HG02571 (cell line): ENCODE data around the gene HCN1.
"Not testable (repeated sequence)": the region's sequence is repeated elsewhere in the genome, so short reads cannot be mapped to it uniquely, and the experiment has no call there.

Source experiments
- ATAC-seq: cut with Tn5 transposase; IDR thresholded peaks from one replicate; pipeline ENCODE4 v1.9.1; 2021; ENCODE audit warnings: mild to moderate bottlenecking, moderate library complexity; ENCODE audit not compliant: unreplicated experiment

HCN1 gene

DNA sequence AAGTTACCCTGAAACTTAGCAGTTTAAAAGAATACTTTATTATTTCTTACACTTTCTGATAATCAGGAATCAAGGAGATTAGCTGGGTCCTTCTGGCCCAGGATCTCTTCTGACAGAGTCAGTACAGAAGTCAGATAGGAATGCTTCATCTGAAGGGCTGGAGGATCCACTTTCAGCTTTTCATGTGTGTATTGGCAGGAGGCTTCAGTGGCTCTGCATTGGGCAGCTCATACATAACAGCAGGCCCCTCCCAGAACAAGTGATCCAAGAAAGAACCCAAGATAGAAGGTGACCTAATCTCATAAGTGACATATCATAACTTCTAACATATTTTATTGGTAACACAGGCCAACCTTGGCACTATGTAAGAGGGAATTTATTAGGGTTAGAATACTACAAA lies 258.4 kb downstream of the HCN1 start:
- no peak for ATAC-seq

DNA sequence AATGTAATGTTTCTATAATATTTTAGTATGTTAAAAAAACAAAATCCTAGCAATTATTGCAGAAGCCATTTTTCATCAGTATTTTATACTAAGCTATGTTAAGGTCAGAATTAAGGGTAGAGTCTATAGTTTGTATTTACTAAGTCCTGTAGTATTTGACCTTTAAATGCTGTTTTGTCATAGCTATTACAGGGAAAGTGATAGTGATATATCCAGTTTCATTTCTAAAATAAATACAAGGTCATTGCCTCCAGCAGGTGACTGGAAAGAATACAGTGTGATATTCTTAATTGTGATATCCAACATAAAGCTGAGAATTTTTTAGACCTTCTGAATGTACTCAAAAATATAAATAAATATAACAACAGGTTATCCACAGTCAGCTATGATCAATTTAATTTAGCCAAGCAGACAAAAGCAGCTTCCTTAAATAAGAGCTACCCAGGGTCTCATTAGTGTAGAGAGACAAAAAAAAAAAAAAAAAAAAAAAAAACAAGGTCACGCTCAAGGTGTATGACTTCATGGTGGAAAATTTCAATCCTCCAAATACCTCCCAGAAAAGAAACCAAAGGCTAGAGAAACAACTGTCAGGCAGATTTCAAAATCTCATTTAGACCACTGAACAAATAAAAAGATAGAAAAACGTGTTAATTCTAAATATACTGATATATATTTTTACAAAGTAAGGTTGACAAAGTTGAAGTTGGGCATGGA lies 278.7 kb downstream of the HCN1 start:
- ATAC-seq, result no peak

DNA sequence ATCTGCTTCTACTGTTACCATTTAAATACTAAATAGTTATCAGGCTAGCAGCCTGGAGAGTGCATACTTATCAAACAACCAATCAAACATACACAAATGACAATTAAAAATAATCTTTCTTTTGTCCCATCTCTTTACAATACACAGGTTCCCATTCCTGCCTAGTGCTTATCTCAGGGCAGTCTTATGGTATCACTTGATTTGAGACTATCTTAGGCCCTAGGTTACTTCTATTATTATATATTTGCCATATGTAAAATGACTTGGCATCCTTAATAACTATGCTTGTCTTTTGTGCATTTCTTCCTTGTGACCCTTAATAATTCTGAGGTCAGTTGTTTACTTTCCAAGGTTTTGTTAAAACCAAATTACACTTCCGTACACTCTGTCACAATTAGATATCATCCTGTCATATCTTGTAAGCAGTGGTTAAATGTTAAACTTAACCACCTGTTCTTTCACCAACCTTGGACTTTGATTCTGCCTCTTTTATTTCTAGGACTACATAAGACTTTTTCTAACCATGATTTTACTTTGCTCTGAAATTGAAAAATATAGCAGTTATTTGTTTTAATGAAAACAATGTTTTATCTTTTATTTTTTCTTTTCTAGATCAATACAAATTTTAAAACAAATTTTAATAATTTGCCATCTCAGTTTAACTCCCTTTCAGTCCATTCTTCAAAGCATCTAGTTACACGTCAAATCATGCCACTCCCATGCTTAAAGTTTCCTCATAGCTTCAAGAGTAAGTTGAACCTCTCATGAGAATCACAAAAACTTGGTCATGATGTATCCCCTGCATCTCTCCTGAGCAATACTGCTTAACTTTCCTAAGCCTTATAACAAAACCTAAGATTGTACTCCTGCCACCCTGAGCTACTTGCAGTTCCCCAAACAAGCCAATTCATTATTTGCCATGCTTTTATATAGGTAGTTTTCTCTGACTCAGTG lies 281.3 kb downstream of the HCN1 start:
- ATAC-seq, result no peak

DNA sequence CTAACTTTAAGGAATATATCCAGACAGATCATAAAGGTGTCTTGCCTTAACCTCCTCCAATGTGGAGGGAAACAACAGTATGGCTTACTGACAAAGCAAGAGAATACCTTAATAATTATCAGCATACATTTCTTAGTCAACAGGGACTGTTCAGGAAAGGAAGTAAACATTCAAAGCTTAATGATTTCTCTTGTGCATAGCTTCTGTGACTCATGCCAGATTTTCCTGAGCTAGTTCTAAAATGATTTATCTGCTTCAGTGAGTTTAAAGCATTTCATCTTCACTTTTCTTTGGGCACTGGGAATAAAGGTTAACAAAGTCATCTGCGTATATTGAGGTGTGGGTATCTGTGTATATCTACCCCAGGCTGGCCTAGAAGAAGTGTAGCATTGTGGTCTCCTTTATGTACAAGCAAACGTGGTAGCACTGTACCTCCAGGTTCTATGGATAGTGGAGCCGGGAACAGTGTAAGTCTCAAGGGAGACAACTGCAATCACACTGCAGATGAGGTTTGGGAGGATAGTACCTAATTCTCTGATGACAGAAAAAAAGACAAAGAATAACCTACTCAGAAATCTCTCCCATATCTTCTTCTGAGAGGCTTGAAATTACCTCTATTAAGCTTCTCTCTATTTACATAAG lies 284.1 kb downstream of the HCN1 start:
- no peak for ATAC-seq

DNA sequence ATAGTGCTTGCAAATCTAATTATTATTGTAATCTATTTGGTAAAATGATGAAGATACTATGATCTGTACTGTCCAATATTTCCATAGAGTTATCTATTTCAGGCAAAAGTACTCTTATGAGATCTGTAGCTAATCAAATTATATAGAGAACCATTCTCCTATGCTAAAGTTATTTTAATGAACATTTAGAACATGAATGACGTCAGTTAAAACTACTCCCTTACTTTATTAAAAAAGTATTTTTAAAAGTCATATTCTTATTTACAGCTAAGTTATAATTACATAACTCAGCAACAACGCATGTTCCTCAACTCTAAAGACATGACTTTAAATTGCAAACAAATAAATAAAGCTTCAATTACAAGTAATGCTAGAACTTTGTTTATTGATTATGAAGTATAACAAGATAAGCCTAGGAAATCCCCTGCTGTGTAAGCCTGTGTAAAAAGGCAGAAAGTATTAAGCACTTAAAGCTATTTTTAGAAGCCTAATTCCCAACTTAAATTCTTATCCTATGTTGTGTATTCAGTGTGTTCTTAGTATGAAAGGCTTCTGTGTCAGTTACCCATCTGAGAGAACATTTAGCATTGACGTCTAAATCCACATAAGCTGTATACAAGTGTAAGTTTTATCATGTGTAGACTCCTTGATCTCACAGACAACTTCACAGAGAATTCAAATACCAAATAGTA lies 285.7 kb downstream of the HCN1 start:
- no peak for ATAC-seq

DNA sequence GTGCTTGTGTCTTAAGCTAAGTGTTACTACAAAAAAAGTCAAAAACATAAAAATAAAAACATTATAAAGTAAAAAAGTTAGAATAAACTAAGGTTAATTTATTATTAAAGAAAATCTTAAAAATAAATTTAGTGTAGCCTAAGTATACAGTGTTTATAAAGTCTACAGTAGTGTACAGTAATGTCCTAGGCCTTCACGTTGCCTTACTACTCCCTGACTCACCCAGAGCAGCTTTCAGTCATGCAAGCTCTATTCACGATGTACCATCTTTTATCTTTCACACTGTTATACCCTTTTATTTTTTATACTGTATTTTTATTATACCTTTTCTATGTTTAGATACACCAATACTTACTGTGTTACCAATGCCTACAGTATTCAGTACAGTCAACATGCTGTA lies 288.1 kb downstream of the HCN1 start:
- no peak for ATAC-seq

DNA sequence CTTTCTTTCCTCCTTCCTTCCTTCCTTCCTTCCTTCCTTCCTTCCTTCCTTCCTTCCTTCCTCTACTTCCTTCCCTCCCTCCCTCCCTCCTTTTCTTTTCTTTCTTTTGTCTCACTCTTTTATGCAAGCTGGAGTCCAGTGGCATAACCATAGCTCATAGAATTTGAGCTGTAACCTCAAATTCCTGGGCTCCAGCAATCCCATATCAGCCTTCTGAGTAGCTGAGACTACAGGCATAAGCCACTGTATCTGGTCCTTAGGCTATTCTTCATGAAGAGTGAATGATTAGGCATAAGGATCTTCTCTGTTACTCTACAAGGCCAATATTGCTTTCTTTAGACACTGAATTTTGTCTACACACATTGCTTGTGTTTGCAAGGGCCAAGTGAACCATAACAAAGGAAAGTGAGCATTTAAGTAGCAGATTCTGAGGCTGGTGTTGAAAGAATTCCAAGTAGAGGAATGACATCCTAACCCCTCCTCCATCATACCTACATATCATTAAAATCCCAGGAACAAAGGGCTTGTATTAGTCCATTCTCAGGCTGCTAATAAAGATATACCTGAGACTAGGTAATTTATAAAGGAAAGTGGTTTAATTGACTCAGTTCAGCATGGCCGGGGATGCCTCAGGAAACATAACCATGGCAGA lies 293.2 kb downstream of the HCN1 start:
- ATAC-seq, result no peak

DNA sequence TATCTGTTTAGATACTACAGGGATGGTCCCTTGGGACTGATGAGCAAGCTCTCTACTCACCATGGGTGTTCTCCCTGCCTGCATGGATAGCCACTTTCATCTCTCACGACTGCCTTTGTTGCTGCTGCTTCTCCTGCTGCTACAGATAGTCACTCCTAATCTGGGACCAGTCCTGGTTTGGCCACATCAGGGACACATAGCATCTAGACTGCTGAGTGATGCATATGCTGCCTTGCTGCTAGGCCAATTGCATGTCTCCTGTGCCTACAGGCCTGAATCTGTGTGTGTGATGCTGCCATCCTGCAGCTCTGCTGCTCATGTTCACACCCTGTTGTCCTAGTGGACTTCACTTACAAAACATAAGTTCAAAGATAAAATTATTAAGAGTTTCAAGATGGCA lies 297.1 kb downstream of the HCN1 start:
- ATAC-seq, result no peak

DNA sequence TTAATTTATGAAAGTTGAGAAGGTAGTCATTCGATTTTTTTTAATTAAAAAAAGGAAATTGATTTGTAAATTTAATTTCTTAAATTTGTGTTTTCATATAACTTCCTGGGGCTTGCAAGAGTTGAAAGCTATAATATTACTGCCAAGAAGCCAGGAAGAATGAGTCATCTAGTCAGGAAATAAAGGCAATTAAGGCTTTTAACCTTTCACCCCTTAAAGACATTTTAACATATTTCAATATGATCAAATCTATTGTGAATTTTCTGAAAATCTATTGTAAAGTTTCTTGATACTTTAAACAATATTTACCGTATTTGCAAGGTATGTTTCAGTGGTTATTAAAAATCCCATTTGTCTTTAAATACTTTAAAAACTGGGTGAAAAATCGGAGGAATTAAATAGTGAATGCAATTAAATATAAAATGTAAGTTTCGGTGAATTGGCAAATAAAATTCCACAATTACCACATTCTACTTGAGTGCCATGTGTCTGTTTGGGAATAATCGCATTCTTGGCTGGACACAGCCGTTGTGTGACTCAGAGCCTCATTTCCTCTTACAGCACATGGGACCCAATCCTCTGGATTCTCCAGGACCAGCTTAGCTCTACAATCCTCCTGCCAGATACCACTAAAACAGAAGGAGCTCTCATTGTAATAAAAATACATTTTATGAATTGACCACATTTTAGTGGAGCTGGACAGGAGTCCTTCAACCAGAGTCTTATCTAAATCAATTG lies 310.7 kb downstream of the HCN1 start:
- ATAC-seq, result no peak

DNA sequence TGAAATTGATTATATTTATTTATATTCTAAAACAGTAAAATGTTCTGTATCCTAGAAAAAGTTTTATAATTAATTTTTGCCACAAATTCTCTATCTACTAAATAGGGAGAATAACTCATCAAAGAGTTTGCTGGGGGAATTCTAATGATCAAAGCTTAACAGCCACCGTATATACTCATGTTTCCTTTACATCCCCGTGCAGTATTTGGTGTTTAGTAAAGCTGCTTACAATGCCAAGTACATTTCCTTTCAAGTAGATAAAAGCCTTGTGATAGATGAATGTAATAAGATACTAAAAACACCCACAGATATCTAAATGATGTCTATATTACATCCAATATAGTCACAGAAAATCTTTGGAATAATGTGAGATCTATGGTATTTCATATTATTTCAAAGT lies 312.2 kb downstream of the HCN1 start:
- ATAC-seq, result no peak

DNA sequence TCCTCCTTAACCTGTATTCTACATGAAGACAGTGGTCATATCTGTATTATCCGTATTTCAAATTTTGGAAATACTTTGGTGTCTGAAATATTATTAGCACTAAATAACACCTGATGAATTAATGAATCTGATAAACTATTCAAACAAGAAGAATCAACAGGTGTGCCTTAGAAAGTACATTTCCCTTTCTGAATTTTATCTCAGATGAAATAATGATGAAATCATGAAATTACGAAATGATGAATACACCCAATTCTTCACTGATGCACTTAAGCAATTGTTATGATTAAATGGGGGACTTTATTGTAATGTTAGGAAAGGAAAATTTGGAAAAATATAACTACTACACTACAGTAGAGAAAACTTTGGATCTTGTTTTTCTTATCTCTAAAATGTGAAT lies 313.6 kb downstream of the HCN1 start:
- no peak for ATAC-seq

DNA sequence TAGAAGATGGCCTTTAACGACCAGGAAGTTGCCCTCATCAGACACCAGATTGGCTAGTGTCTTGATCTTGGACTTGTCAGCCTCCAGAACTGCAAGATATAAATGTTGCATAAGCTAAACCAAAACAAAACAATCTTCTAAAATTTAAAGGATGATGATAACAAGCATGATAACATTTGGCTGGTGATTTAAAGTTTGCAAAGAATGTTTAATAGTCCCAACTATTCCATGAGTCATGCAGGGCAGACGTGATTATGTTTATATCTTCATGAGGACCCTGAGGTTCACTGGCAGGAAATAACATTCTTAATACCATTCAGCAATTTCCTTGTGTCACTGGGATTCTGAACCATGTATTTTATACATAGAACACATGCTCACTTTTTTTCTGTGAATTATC lies 319.8 kb downstream of the HCN1 start:
- ATAC-seq, result no peak

DNA sequence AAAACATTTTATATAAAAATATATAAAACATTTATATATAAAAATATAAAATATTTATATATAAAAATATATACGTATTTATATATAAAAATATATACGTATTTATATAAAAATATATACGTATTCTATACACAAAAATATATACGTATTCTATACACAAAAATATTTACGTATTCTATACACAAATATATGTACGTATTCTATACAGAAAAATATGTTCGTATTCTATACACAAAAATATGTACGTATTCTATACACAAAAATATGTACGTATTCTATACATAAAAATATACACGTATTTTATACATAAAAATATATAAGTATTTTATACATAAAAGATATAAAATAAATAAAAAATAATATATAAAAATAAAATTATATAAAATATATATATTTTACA lies 323.6 kb downstream of the HCN1 start:
- no peak for ATAC-seq

DNA sequence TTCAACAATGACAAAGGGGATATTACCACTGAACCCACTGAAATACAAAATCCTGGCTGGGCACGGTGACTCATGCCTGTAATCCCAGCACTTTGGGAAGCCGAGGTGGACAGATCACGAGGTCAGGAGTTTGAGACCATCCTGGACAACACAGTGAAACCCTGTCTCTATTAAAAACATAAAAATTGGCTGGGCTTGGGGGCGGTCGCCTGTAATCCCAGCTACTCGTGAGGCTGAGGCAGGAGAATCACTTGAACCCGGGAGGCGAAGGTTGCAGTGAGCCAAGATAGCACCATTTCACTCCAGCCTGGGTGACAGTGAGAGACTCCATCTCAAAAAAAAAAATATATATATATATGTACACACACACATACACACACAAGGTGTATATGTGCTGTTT lies 324.8 kb downstream of the HCN1 start:
- ATAC-seq, result not testable (repeated sequence)

DNA sequence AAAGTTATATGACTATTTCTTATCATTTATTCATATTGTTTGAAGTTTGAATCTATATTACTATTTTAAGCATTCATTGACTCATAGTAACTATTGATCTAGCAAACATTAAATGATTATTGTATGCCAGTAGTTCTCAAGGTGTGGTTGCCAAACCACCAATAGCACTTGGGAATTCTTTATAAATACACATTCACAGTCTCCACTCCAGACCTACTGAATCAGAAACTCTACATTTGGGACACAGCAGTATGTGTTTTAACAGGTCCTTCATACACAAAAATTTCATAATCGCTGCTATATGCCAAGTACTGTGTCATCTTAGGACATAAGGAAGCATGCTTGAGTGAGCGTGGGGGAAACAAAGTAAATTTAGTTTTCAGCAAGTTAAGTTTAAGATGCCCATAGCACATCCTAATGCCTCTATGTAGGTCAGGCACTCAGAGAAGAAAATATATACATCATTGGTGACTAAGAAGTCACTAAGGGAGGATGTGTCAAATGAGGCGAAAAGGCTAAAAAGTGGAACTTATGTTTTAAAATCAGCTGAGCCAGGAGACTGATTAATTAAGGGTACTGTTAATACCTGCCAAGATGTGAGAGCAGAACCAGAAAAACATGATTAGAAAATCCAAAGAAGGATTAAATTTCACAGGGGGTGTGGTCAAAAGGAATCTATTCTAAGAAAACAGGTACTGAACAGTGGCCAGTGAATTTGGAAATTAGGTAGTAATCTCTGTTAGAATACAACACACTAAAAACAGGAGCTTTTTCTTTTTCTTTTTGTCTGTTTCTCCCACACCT lies 340.8 kb downstream of the HCN1 start:
- ATAC-seq, result no peak

DNA sequence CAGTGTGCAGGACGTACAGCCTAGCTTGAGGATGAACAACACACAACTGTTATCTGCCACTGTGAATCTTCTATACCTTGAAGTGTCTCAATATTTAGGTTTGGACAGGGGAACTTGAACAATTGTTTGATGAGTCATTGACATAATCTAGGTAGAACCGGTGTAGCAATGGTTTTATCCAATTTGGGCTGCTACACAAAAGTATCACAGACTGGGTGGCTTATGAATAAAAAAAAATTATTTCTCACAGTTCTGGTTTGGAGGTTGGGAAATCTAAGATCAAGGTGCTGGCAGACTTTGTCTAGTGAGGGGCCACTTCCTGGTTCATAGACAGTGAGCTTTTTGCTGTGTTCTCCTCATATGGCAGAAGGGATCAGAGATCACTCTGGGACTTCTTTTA lies 359.7 kb downstream of the HCN1 start:
- ATAC-seq, result no peak

DNA sequence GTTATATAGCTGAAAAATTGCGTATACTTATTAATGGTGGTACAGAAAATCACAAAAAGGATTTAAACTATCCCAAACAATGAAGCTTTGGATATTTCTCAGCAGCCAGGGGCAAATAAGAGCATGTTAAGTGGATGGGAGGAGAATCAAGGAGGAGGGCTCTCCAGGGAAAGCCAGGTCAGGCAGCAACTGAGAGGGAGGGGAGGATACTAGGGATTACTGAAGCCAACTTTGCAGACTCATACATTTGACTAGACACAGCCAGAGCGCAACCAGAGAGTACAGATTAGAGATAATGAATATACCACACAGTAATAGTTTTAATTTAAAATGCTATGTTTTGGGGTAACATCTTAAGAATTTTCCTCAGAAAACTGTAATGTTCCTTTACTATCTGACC lies 360.2 kb downstream of the HCN1 start:
- no peak for ATAC-seq

DNA sequence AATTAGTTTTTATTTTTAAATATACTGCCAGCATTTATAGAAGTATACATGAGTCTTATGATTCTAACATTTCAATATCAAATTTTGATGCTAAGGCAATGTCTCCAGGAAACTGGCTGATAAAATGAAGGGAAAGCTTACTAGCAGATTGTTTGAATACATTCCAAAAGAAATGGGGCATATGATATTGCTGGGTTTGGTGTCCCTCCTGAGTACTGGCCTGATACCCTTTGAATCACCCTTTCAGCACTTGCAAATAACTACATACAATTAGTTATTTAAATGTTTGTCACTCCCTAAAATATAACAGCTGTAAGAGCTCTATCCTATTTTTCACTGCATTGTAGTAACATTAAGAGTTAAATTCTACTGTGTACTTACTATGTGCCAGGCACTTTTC lies 360.8 kb downstream of the HCN1 start:
- ATAC-seq, result no peak

DNA sequence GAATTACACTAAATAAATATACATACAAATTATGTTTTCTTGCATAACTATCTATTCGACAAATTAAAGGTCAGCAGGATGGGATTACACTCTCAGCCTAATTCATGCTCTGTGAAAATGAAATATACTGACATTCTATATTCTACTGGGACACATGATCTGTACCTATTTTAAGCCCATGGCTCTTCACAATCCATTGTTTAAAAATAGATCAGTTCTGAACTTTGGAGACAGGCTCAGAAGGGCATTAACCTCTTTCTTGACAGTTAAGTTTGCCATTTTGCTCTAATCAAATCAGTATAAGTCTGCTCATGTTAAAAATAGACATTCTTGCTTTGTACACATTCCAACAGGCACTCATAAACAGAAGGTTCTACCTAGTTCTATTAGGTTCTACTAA lies 361.2 kb downstream of the HCN1 start:
- ATAC-seq, result no peak
